Endodermal cell (in vitro differentiated cells): ENCODE measurements around the gene CLSTN1. TPM values are rescaled to one million over a fixed set of nuclear protein-coding genes. Genes with fewer than 3 reads are reported as not detected.

Source experiments
- DNase-seq: peaks from one replicate; pipeline ENCODE4 v3.0.0-alpha.2; 2017
- H3K27ac ChIP-seq: 2 replicates; pipeline ENCODE4 v1.5.1; 2013; ENCODE audit warnings: mild to moderate bottlenecking, low read depth, low read length, moderate library complexity
- H3K27me3 ChIP-seq: 2 replicates; pipeline ENCODE4 v1.6.1; 2013; ENCODE audit warnings: mild to moderate bottlenecking, low read length, moderate library complexity; ENCODE audit not compliant: insufficient read depth, control insufficient read depth, poor library complexity, severe bottlenecking
- H3K36me3 ChIP-seq: 2 replicates; pipeline ENCODE4 v1.7.0; 2013; ENCODE audit warnings: mild to moderate bottlenecking, low read length, moderate library complexity; ENCODE audit not compliant: control insufficient read depth, insufficient read depth
- H3K4me1 ChIP-seq: one replicate; pipeline ENCODE4 v1.7.0; 2013; ENCODE audit warnings: low read length; ENCODE audit not compliant: control insufficient read depth, insufficient read depth
- H3K4me3 ChIP-seq: 2 replicates; pipeline ENCODE4 v1.5.1; 2013; ENCODE audit warnings: mild to moderate bottlenecking, low read length, moderate library complexity
- H3K9ac ChIP-seq: 2 replicates; pipeline ENCODE4 v1.6.1; 2013; ENCODE audit warnings: mild to moderate bottlenecking, low read length, moderate library complexity; ENCODE audit not compliant: poor library complexity, severe bottlenecking; ENCODE audit errors: extremely low read depth
- H3K9me3 ChIP-seq: 2 replicates; pipeline ENCODE4 v1.6.1; 2013; ENCODE audit warnings: mild to moderate bottlenecking, low read length, moderate library complexity; ENCODE audit not compliant: control insufficient read depth
- H3K27ac Mint-ChIP-seq: 2 replicates; pipeline ENCODE4 v1.8.0; 2020; ENCODE audit warnings: mixed read lengths
- H3K27me3 Mint-ChIP-seq: 2 replicates; pipeline ENCODE4 v1.8.0; 2021; ENCODE audit warnings: mild to moderate bottlenecking, mixed read lengths; ENCODE audit not compliant: insufficient read depth
- H3K36me3 Mint-ChIP-seq: 2 replicates; pipeline ENCODE4 v1.8.0; 2020; ENCODE audit warnings: low read depth, mixed read lengths
- H3K4me1 Mint-ChIP-seq: 2 replicates; pipeline ENCODE4 v1.8.0; 2020; ENCODE audit warnings: mixed read lengths
- H3K4me3 Mint-ChIP-seq: 2 replicates; pipeline ENCODE4 v1.8.0; 2020; ENCODE audit warnings: mild to moderate bottlenecking, moderate library complexity, mixed read lengths
- H3K9me3 Mint-ChIP-seq: 2 replicates; pipeline ENCODE4 v1.8.0; 2020; ENCODE audit warnings: mild to moderate bottlenecking, mixed read lengths
- CTCF ChIP-seq: fragments of 200-600 bp; sonication (generic); conservative IDR thresholded peaks from 2 replicates; pipeline ENCODE4 v1.5.0; 2021; ENCODE audit warnings: antibody characterized with exemption, mild to moderate bottlenecking
- WGBS, 2 experiments: methylation state at CpG; one replicate each; pipeline versions ENCODE4 v1.1.5 to v1.1.7; 2013; ENCODE audit warnings: missing lambda C conversion rate in 2 of 2, mixed read lengths in 1 of 2; ENCODE audit not compliant: insufficient coverage in 1 of 2, insufficient read length in 1 of 2; 5-methylcytosine and 5-hydroxymethylcytosine counted together
- total RNA-seq, 2 donors: library from RNA; stranded (reverse); fragmentation: NEBNext Ultra II Directional in 1 of 2; extraction: Animal tissue kit (Norgen Biotek cat#: 25700) in 1 of 2; gene quantifications; 2 replicates in 1 of 2; 3 replicates in 1 of 2; pipeline ENCODE4 v1.2.1, GENCODE V29; 2021

CLSTN1 gene
- total RNA-seq, 2 donors from 2014 or later, result 96.6 to 116 TPM

- DNase-seq, result no peak
- no peaks in the 10 kb centered on the region for H3K4me1 Mint-ChIP-seq
- Histone ChIP-seq H3K36me3 (peaks cover 92% of the 10 kb centered on the region), H3K4me3 (no peak overlapping the region), H3K27ac (no peak overlapping the region), H3K27me3 (no peaks in the 10 kb centered on the region), H3K9ac (no peak overlapping the region), H3K9me3 (no peaks in the 10 kb centered on the region), H3K4me1 (no peaks in the 10 kb centered on the region)
- no peaks in the 10 kb centered on the region for H3K27me3 Mint-ChIP-seq
- H3K9me3 Mint-ChIP-seq, result peaks cover 8% of the 10 kb centered on the region
- H3K36me3 Mint-ChIP-seq, result peaks cover 93% of the 10 kb centered on the region
- H3K4me3 Mint-ChIP-seq, result no peak overlapping the region
- H3K27ac Mint-ChIP-seq, result no peak overlapping the region
- WGBS, 2 experiments, result 86 to 95% methylated on average over 6 to 9 of the region's 9 CpGs
- TF ChIP-seq CTCF, result no peak
Observed at GRCh38 chr1:9737057-9737456, 86.7 kb downstream of the CLSTN1 start.

- H3K27me3 ChIP-seq, result no peaks in the 10 kb centered on the region
- H3K4me1 Mint-ChIP-seq, result no peaks in the 10 kb centered on the region
- peaks cover 8% of the 10 kb centered on the region for H3K9me3 Mint-ChIP-seq
- H3K4me3 Mint-ChIP-seq, result no peak overlapping the region
- H3K4me3 ChIP-seq, result no peak overlapping the region
- DNase-seq, result no peak
- 94 to 97% methylated on average over 5 of the region's 5 CpGs for WGBS, 2 experiments
- no peak overlapping the region for H3K9ac ChIP-seq
- H3K27ac ChIP-seq, result no peak overlapping the region
- no peaks in the 10 kb centered on the region for H3K9me3 ChIP-seq
- TF ChIP-seq CTCF, result no peak
- peaks cover 92% of the 10 kb centered on the region for H3K36me3 ChIP-seq
- no peaks in the 10 kb centered on the region for H3K4me1 ChIP-seq
- no peak overlapping the region for H3K27ac Mint-ChIP-seq
- H3K27me3 Mint-ChIP-seq, result no peaks in the 10 kb centered on the region
- H3K36me3 Mint-ChIP-seq, result peaks cover 93% of the 10 kb centered on the region
Observed at GRCh38 chr1:9736241-9736640, 87.5 kb downstream of the CLSTN1 start.

GRCh38 chr1:9735800-9736199, 88.0 kb downstream of the CLSTN1 start:
- Histone ChIP-seq H3K4me3 (no peak overlapping the region), H3K36me3 (peaks cover 92% of the 10 kb centered on the region), H3K9me3 (no peaks in the 10 kb centered on the region), H3K27me3 (no peaks in the 10 kb centered on the region), H3K4me1 (no peaks in the 10 kb centered on the region), H3K27ac (no peak overlapping the region), H3K9ac (no peak overlapping the region)
- DNase-seq, result no peak
- Mint-ChIP-seq H3K9me3 (peaks cover 8% of the 10 kb centered on the region), H3K27me3 (no peaks in the 10 kb centered on the region), H3K27ac (peak overlapping the region; percentile 39), H3K4me3 (no peak overlapping the region), H3K36me3 (peaks cover 92% of the 10 kb centered on the region), H3K4me1 (no peaks in the 10 kb centered on the region)
- TF ChIP-seq CTCF, result peak; percentile 11
- 94 to 98% methylated on average over 19 of the region's 19 CpGs for WGBS, 2 experiments
